Karpas-422 (cell line): ENCODE results near the gene MSTN. TPM values are rescaled to one million over a fixed set of nuclear protein-coding genes. Genes with fewer than 3 reads are reported as not detected.

Experiments used
- DNase-seq: peaks from one replicate; pipeline ENCODE4 v3.0.0-alpha.2; 2015
- H2AFZ ChIP-seq: fragments of 200-600 bp; sonication (generic); 2 replicates; pipeline ENCODE4 v1.6.1; 2014; ENCODE audit warnings: antibody characterized with exemption, low read length, mixed read lengths
- H3K27ac ChIP-seq: fragments of 200-600 bp; sonication (generic); 2 replicates; pipeline ENCODE4 v1.5.1; 2014; ENCODE audit warnings: mild to moderate bottlenecking, low read length, moderate library complexity
- H3K27me3 ChIP-seq: fragments of 200-600 bp; sonication (generic); 2 replicates; pipeline ENCODE4 v1.6.1; 2014; ENCODE audit warnings: low read length, mixed read lengths
- H3K36me3 ChIP-seq: fragments of 200-600 bp; sonication (generic); 2 replicates; pipeline ENCODE4 v1.6.1; 2014; ENCODE audit warnings: low read length, mixed read lengths; ENCODE audit not compliant: insufficient read depth
- H3K4me1 ChIP-seq: fragments of 200-600 bp; sonication (generic); 2 replicates; pipeline ENCODE4 v1.6.1; 2014; ENCODE audit warnings: mild to moderate bottlenecking, low read length, mixed read lengths
- H3K4me2 ChIP-seq: fragments of 200-600 bp; sonication (generic); 2 replicates; pipeline ENCODE4 v1.6.1; 2014; ENCODE audit warnings: low read length, low read depth, mild to moderate bottlenecking; ENCODE audit not compliant: poor library complexity, severe bottlenecking
- H3K4me3 ChIP-seq: fragments of 200-600 bp; sonication (generic); 2 replicates; pipeline ENCODE4 v1.5.1; 2014; ENCODE audit warnings: mild to moderate bottlenecking, antibody characterized with exemption, low read length, mixed read lengths
- H3K79me2 ChIP-seq: fragments of 200-600 bp; sonication (generic); 2 replicates; pipeline ENCODE4 v1.6.1; 2014; ENCODE audit warnings: mild to moderate bottlenecking, low read length, mixed read lengths
- H3K9ac ChIP-seq: fragments of 200-600 bp; sonication (generic); 2 replicates; pipeline ENCODE4 v1.6.0; 2014; ENCODE audit warnings: low read length
- H3K9me2 ChIP-seq: fragments of 200-600 bp; sonication (generic), shearing (Covaris generic); replicated peaks from 2 replicates; pipeline ENCODE4 v1.6.0; 2014; ENCODE audit warnings: mild to moderate bottlenecking, low read length, moderate library complexity; ENCODE audit not compliant: insufficient read depth
- H3K9me3 ChIP-seq: fragments of 300-700, 200-600 bp; sonication (generic); 2 replicates; pipeline ENCODE4 v1.6.1; 2014; ENCODE audit warnings: low read length, mixed read lengths
- H4K20me1 ChIP-seq: fragments of 200-600 bp; sonication (generic); 2 replicates; pipeline ENCODE4 v1.6.1; 2014; ENCODE audit warnings: mild to moderate bottlenecking, antibody characterized with exemption, low read length, low read depth; ENCODE audit not compliant: insufficient read depth
- total RNA-seq: library from RNA; depleted of rRNA; stranded (reverse); fragments of >200 nt; shearing (Covaris generic); gene quantifications from 2 replicates; pipeline ENCODE4 v1.2.3, GENCODE V29; 2014; ENCODE audit warnings: low replicate concordance

MSTN gene
- total RNA-seq, 1 experiment from 2014 or later: 0.22 TPM

DNA sequence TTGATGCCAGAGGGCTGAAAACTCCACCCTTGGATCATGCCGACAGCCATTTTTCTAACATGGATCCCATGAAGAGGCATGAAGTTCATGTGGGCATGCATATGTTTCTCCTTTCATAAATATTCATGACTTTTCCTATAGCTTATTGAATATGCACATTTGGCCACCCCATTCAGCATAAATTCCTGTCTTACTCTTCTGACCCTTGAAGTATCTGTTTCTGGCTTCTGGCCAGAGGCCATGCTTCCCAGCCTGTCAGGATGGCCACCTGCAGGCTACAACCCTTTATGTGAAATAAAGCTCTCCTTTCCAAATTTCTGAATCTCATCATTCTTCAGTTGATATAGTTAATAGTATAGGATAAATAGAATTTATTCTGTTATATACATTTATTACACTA, 19.6 kb upstream of the MSTN start:
- no peak overlapping the region for H3K9ac ChIP-seq
- no peak overlapping the region for H3K4me2 ChIP-seq
- no peaks in the 10 kb centered on the region for H3K36me3 ChIP-seq
- H4K20me1 ChIP-seq: no peaks in the 10 kb centered on the region
- no peak overlapping the region for H2AFZ ChIP-seq
- no peaks in the 10 kb centered on the region for H3K79me2 ChIP-seq
- H3K9me2 ChIP-seq: no peaks in the 10 kb centered on the region
- H3K4me3 ChIP-seq: no peak overlapping the region
- H3K9me3 ChIP-seq: no peaks in the 10 kb centered on the region
- H3K27ac ChIP-seq: no peak overlapping the region
- no peak for DNase-seq
- no peaks in the 10 kb centered on the region for H3K27me3 ChIP-seq
- no peaks in the 10 kb centered on the region for H3K4me1 ChIP-seq

GRCh38 chr2:190080527-190081049, 18.1 kb upstream of the MSTN start:
- Histone ChIP-seq H3K4me1 (no peaks in the 10 kb centered on the region), H3K9me2 (no peaks in the 10 kb centered on the region), H2AFZ (no peak overlapping the region), H4K20me1 (no peaks in the 10 kb centered on the region), H3K4me3 (no peak overlapping the region), H3K27me3 (no peaks in the 10 kb centered on the region), H3K36me3 (no peaks in the 10 kb centered on the region), H3K9ac (no peak overlapping the region), H3K4me2 (no peak overlapping the region), H3K27ac (no peak overlapping the region), H3K79me2 (no peaks in the 10 kb centered on the region), H3K9me3 (no peaks in the 10 kb centered on the region)
- no peak for DNase-seq

DNA sequence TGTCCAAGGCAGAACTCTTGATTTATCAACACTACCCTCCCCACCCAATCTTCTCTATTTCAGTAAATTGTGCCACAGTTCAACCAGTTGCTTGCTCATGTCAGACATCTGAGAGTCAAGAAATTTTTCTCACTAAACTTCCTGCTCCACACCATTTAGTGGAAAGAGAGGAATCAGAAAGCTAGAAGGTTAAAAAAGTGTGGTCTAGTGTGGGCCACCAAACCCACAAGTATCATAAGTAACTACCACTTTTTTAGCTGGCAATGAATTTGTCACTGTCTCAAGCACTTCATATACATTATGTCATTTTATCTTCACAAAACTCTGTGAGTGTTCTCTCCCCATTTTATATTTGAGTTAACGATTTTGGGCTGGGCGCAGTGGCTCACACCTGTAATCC, 16.6 kb upstream of the MSTN start:
- no peak for DNase-seq
- Histone ChIP-seq H3K79me2 (no peaks in the 10 kb centered on the region), H3K27ac (no peak overlapping the region), H3K9ac (no peak overlapping the region), H3K4me2 (no peak overlapping the region), H2AFZ (no peak overlapping the region), H3K9me3 (no peaks in the 10 kb centered on the region), H3K4me3 (no peak overlapping the region), H3K9me2 (no peaks in the 10 kb centered on the region), H3K4me1 (no peaks in the 10 kb centered on the region), H3K36me3 (no peaks in the 10 kb centered on the region), H4K20me1 (no peaks in the 10 kb centered on the region), H3K27me3 (no peaks in the 10 kb centered on the region)

DNA sequence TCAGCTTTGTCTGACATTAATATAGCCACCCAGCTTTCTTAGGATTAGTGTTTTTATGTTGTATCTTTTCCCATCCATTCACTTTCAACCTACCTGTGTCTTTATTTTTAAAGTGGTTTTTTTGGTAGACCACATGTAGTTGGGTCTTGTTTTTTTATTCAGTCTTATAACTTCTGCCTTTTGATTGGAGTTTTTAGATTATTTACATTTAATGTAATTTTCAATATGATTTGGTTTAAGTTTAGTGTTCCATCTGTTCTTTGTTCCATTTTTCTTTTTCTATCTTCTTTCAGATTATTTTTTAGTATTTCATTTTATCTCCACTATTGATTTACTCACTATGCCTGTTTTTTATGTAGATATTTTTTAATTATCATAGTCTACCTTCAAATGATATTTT, 13.1 kb upstream of the MSTN start:
- no peaks in the 10 kb centered on the region for H3K9me2 ChIP-seq
- H3K9ac ChIP-seq: no peak overlapping the region
- H3K27me3 ChIP-seq: no peaks in the 10 kb centered on the region
- no peak overlapping the region for H3K4me2 ChIP-seq
- no peak overlapping the region for H3K27ac ChIP-seq
- no peak overlapping the region for H2AFZ ChIP-seq
- H4K20me1 ChIP-seq: no peaks in the 10 kb centered on the region
- no peaks in the 10 kb centered on the region for H3K36me3 ChIP-seq
- no peaks in the 10 kb centered on the region for H3K9me3 ChIP-seq
- DNase-seq: no peak
- no peak overlapping the region for H3K4me3 ChIP-seq
- H3K4me1 ChIP-seq: no peaks in the 10 kb centered on the region
- no peaks in the 10 kb centered on the region for H3K79me2 ChIP-seq

DNA sequence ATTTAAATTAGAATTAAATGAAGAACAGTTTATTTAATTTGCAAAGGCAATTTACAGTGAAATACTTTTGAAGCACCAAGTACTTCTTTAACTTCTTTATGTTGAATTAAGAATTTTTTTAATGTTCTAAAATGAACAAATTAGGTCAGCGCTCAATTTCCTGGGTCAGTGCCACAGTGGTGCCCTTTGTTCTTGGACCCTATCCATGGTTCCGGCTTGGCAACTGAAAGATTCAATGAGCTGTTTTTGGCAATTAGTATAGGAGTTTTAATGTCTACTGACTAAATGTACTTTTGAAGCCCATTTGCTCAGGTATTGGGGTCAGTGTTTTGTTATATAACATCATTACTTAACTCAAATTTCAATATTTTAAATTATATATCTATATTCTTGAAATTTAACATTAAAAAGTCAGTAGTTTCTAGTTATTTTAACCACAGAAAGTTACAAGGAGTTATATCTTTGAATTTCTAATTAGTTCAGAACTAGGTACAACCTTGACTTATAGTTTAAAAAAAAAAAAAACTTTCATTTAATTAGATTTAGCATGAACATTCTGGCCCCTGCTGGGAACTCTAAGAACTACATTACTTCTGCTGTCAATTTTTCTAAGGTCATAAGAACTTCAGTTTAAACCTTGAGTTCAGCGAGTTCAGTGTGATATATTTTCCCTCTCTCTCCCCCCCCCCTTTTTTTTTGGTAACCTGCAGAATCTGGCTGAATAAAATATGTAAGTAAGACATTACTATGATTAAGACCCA, 7.6 kb upstream of the MSTN start:
- Histone ChIP-seq H3K4me2 (no peak overlapping the region), H3K27ac (no peak overlapping the region), H4K20me1 (no peaks in the 10 kb centered on the region), H3K9me2 (no peaks in the 10 kb centered on the region), H3K9me3 (no peaks in the 10 kb centered on the region), H3K79me2 (no peaks in the 10 kb centered on the region), H2AFZ (no peak overlapping the region), H3K36me3 (no peaks in the 10 kb centered on the region), H3K27me3 (no peaks in the 10 kb centered on the region), H3K9ac (no peak overlapping the region), H3K4me1 (no peaks in the 10 kb centered on the region), H3K4me3 (no peak overlapping the region)
- DNase-seq: peak; percentile 86

DNA sequence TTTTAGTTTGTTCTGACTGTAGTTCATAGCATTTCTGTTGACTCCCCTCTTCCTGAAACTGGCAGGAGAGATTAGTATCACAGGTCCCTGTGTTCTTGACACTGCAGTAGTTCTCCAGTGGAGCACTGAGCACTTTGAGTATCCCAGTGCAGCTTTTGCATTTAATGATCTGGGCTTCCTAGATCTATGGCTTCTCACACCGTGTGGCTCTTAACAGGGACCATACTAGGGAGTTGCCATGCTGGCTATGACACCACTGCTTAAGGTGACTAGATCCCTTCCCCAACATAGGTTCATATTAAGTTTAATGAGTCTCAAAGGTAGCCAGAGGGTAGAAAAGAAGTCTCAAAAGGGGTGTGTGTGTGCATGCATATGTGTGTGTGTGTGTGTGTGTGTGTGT, 6.2 kb upstream of the MSTN start:
- Histone ChIP-seq H3K9me3 (no peaks in the 10 kb centered on the region), H3K36me3 (no peaks in the 10 kb centered on the region), H3K4me3 (no peak overlapping the region), H3K27ac (no peak overlapping the region), H2AFZ (no peak overlapping the region), H3K4me2 (no peak overlapping the region), H3K79me2 (no peaks in the 10 kb centered on the region), H3K9ac (no peak overlapping the region), H4K20me1 (no peaks in the 10 kb centered on the region), H3K4me1 (no peaks in the 10 kb centered on the region), H3K9me2 (no peaks in the 10 kb centered on the region), H3K27me3 (no peaks in the 10 kb centered on the region)
- no peak for DNase-seq

DNA sequence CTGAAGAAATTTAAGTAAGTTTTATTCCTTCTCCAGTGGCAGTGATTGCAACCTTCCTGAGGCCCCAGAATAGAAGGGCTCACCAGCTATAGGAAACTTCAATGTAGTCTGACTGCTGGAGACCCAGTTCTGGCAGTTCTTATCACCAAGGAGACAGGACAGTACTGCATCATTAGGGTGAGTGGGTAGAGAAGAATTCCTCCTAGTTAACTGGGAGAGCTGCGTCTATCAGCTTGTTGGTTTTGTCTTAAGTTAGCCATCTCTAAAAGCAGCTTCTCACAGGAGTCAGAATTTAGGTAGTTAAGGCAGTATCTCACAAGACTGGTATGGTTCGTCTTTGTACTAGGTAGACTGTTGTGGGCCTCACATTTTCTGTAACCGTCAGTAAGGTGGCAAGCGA, 3.3 kb upstream of the MSTN start:
- DNase-seq: no peak
- Histone ChIP-seq H3K9me2 (no peaks in the 10 kb centered on the region), H2AFZ (no peak overlapping the region), H3K27ac (no peak overlapping the region), H3K4me1 (no peaks in the 10 kb centered on the region), H3K4me2 (no peak overlapping the region), H3K4me3 (no peak overlapping the region), H4K20me1 (no peaks in the 10 kb centered on the region), H3K27me3 (no peaks in the 10 kb centered on the region), H3K9me3 (no peaks in the 10 kb centered on the region), H3K36me3 (no peaks in the 10 kb centered on the region), H3K79me2 (no peaks in the 10 kb centered on the region), H3K9ac (no peak overlapping the region)

GRCh38 chr2:190063624-190064023, 1.1 kb upstream of the MSTN start:
- Histone ChIP-seq H3K9ac (no peak overlapping the region), H3K79me2 (no peaks in the 10 kb centered on the region)

More at GRCh38 chr2:190063624-190064023, 1.1 kb upstream of the MSTN start:
- H3K4me1 ChIP-seq: no peaks in the 10 kb centered on the region
- H3K4me3 ChIP-seq: no peak overlapping the region
- no peak overlapping the region for H3K4me2 ChIP-seq
- H3K9me3 ChIP-seq: no peaks in the 10 kb centered on the region
- no peaks in the 10 kb centered on the region for H3K36me3 ChIP-seq
- no peak overlapping the region for H2AFZ ChIP-seq
- no peak for DNase-seq
- no peak overlapping the region for H3K27ac ChIP-seq
- H3K9me2 ChIP-seq: no peaks in the 10 kb centered on the region
- H3K27me3 ChIP-seq: no peaks in the 10 kb centered on the region
- H4K20me1 ChIP-seq: no peaks in the 10 kb centered on the region
